ENCODE measurements around the gene ARCN1.

GRCh38 chr11:118643995-118644345 lies 71.8 kb downstream of the ARCN1 start:
- no peak for TF ChIP-seq POLR2AphosphoS5 (IDR thresholded peaks at IDR 0.05; ENCODE audit: low read depth, low read length)
- TF ChIP-seq POLR2A (IDR thresholded peaks at IDR 0.05; ENCODE audit: low read depth, low read length) = no peak
- TF ChIP-seq TAF1 (IDR thresholded peaks at IDR 0.05; ENCODE audit: low read depth, low read length) = no peak
